ENCODE results near the gene PTBP3.

Gene PTBP3

GRCh38 chr9:112355427-112355897 lies 22.0 kb upstream of the PTBP3 start:
- no peak for DNase-seq

- DNase-seq, result no peak
Measured at GRCh38 chr9:112354081-112354743, 20.8 kb upstream of the PTBP3 start.

DNA sequence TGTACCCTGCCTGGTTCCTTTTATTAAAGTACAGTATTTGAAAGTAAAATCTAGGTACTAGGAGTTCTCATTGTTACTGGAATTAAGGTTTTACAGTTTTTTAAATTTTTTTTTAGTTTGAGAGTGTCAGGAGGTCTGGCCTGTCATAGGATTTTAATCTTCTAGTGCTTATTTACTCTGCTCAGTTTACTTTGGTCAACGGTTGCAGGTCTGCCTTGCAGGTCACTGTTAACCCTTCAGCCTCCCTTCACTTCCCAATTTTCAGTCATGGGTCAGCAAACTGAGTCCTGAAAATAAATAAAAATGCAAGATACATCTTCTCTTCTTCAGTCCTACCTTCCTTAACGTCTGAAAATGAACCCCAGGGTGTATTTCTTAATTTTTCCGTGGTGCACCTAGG lies 18.8 kb upstream of the PTBP3 start:
- no peak for DNase-seq

GRCh38 chr9:112351184-112351583 lies 17.8 kb upstream of the PTBP3 start:
- DNase-seq, result no peak

DNA sequence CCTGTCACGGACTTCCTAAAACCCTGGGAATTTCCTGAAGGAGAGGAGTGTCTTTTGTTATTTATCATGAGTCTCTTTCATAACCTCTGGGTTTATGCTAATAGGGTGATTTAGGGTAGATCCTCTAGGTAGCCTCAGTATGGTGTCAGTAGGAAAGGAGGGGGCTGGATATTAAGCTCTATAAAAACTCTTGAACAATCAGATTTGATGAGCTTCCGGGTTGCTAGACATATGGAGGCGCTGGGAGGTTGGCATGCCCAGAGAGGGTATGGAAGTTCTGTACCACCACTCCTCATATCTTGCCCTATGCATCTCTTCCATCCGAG lies 15.6 kb upstream of the PTBP3 start:
- no peak for DNase-seq

DNA sequence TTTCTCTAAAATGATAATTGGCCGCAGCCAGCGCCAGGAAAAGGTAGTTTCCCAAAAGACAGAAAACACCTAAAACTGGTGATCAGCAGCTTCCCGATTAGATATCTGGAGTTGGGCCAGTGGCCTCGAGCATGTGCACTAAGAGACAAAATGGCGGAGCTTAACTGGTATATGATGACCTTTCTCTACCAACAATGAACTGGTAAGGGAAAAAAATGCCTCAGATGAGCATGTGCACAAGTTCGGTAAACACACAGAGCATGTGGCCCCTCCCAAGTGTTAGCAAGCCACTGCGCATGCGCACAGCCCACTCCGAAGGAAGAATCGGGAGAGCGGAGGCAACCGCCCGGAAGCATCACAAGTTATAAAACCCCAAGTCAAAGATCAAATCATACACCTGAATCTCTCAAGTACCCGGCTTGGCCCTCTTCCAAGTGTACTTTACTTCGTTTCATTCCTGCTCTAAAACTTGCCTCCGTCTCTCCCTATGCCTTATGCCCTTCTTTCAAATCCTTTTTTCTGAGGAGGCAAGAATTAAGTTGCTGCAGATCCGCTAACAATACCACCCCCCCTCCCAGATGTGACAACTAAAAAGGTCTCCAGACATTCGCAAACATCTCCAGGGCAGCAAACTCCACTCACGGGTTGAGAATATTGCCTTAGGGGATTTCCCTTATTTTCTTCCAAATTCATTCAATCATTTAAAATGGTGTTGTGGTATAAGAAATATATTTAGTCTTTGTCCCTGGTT lies 15.0 kb upstream of the PTBP3 start:
- peak; percentile 75 for DNase-seq

DNA sequence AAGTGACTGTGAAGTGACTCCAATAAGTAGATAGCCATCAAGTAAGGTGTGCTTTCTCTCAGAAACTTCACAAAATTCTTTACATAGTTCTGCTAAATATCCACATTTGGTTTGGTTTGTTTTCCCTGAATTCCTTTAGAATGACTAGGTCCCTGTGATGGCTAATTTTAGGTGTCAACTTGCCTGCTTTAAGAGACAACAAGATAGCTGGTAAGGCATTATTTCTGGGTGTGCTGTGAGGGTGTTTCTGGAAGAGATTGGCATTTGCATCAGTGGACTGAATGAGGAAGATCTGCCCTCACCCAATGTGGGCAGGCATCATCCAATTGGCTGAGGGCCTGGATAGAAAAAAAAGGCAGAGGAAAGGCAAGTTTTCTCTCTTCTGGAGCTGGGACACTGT lies 8.3 kb upstream of the PTBP3 start:
- DNase-seq, result no peak

DNA sequence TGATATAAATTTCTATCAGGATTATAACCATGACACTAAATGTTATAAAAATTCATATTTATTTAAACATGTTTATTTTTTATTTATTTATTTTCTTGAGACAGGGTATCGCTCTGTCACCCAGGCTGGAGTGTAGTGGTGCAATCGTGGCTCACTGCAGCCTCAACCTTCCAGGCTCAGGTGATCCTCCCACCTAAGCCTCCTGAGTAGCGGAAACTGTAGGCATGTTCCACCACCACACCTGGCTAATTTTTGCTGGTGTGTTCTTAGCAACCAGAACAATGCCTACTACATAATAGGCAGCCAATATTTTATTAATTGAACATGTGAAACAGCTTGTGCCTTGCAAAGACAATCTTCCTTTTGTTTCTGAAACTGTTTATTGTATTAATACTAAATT lies 6.5 kb upstream of the PTBP3 start:
- no peak for DNase-seq

- no peak for DNase-seq
Measured at GRCh38 chr9:112338561-112338960, 5.1 kb upstream of the PTBP3 start.

DNA sequence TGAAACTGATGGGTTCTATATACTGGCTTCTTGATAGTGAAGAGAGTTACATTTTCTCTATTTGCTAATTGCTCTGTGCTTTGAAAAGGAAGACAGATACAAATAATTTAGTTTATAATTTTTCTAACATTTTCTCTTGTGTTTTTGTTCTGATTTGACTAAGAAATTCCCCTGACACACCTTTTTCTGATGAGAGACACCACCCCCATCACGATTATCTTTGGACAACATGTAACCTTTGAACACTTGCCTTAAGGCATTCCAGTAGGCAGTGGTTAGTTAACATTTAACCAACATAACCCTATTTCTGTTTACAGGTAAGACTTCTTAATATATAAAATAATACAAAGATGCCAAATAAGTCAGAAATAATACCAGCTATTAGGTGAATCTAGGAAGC lies 4.1 kb upstream of the PTBP3 start:
- DNase-seq, result no peak

- DNase-seq, result peak; percentile 36
Measured at GRCh38 chr9:112334432-112334841, 1.0 kb upstream of the PTBP3 start.

GRCh38 chr9:112333639-112334431 lies 416 bp upstream of the PTBP3 start:
- DNase-seq, result peak; percentile 95

DNA sequence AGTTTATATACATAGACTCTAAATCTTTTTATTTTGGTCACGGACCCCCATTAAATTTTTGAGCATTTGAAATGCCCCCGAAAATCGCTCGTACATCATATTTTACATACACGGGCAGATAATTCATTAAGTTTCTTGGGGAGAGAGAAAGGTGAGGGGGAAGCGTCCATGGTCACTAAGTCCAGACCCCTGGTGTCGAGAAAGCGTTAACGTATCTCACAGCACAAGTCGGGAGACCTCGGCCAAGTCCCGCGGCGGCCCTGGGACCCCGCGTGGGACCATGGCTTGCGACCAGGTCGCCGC lies 794 bp downstream of the PTBP3 start:
- DNase-seq, result no peak

GRCh38 chr9:112332214-112332613 lies 1.2 kb downstream of the PTBP3 start:
- DNase-seq, result no peak

DNA sequence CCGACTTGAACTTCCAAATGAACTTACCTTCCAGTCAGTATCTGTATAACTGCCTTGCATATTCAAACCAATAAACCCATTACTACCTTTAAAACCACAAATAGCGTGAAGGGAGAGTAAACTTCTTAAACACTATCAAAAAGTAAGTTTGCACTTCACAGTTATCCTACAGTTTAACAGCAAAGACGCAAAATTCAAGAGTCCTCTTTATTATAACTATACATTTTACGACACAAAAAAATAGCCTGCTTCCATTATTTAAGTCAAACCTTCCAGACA lies 1.8 kb downstream of the PTBP3 start:
- no peak for DNase-seq

DNA sequence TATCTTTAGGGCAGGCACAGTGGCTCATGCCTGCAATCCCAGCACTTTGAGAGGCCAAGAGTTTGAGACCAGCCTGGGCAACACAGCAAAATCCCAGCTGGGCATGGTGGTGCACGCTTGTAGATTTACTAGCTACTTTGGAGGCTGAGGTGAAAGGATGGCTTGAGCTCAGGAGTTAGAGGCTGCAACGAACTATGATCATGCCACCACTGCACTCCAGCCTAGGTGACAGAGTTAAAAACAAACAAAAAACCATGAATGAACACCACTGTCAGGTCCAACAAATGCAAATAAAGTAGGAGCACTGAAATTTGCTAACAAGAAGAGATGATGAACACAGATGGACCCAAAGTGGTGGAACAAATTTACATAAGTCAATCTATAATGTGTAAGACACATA lies 4.9 kb downstream of the PTBP3 start:
- DNase-seq, result no peak

- no peak for DNase-seq
Measured at GRCh38 chr9:112327718-112328450, 5.5 kb downstream of the PTBP3 start.

DNA sequence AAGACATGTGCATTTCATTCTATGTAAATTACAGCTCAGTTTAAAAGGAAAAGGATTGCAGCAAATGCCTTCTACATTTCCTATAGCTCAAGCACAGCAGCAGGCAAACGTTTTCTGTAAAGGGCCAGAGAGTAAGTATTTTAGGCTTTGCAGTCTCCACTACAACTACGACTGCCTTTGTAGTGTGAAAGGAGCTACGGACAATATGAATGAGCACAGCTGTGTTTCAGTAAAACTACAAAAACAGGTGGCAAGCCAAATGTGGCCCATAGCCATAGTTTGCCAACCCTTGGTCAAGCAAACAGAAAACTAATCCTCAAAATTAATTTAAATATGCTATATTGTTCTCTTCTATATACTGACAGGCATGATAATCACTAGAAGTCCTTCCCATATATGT lies 7.2 kb downstream of the PTBP3 start:
- DNase-seq, result no peak

DNA sequence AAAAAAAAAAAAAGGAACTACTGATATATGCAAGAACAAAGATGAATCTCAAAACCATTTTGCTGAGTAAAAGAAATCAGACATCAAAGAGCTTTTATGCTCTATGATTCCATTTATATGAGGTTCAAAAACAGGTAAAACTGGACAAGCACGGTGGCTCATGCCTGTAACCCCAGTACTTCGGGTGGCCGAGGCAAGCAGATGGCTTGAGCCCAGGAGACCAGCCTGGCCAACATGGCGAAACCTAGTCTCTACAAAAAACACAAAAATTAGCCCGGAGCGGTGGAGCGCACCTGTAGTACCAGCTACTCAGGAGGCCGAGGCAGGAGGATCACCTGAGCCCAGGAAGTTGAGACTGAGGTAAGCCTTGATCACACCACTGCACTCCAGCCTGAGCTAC lies 7.8 kb downstream of the PTBP3 start:
- no peak for DNase-seq

GRCh38 chr9:112325127-112325526 lies 8.3 kb downstream of the PTBP3 start:
- no peak for DNase-seq

DNA sequence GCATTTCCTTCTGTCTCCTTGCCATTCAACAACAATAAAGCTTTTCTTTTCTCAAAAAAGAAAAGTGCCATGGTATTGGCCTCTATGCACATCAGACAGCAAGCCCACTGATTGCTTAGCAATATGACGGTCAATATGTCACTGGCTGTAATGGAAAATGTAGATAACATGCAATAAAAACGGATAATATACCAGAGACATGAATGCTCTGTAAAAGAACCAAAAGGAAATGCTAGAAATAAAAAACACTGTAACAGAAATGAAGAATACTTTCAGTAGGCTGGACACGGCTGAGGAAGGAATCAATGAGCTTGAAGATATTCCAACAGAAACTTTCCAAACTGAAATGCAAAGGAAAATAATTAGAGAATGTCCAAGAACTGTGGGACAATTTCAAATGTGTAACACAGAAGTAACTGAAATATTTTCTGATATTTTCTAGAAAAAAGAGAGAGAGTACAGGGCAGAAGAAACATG lies 10.0 kb downstream of the PTBP3 start:
- no peak for DNase-seq

DNA sequence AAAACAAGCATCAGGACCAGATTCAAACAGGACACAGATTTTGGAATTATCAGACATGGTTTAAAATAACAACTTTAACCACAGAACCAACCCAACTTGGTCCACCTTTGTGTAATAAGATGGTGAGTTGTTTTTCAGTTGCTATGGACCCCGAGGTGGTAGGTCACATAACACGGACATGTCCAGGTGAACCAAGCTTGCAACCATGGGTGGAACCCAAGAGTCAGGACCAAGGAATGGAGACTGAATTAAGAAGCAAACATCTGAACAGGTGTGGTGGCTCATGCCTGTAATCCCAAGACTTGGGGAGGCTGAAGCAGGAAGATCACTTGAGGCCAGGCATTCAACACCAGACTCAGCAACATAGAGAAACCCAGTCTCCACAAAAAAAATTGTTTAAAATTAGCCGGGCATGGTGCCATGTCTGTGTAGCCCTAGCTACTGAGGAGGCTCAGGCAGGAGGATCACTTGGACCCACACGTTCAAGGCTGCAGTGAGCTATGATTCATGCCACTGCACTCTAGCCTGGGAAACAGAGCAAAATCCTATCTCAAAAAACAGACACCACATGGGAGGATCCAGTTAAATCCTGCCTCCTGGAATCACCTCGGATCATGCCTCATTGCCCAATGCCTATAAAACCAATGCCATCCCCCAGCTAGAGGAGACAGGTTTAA lies 10.6 kb downstream of the PTBP3 start:
- no peak for DNase-seq

All from stimulated activated CD4-positive, alpha-beta T cell treated with anti-CD3 and anti-CD28 coated beads, Interleukin-12 subunit alpha, Interleukin-12 subunit beta, amount 100 ng/mL, for 4 hours (primary cell).